8988T (cell line): Measurements from ENCODE around the gene NSG1.
"Not testable (repeated sequence)": the region's sequence is repeated elsewhere in the genome, so short reads cannot be mapped to it uniquely, and the experiment has no call there.

Experiments used
- DNase-seq: peaks from one replicate; pipeline ENCODE4 v3.0.0; 2011

Gene NSG1, protein sequence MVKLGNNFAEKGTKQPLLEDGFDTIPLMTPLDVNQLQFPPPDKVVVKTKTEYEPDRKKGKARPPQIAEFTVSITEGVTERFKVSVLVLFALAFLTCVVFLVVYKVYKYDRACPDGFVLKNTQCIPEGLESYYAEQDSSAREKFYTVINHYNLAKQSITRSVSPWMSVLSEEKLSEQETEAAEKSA

DNA sequence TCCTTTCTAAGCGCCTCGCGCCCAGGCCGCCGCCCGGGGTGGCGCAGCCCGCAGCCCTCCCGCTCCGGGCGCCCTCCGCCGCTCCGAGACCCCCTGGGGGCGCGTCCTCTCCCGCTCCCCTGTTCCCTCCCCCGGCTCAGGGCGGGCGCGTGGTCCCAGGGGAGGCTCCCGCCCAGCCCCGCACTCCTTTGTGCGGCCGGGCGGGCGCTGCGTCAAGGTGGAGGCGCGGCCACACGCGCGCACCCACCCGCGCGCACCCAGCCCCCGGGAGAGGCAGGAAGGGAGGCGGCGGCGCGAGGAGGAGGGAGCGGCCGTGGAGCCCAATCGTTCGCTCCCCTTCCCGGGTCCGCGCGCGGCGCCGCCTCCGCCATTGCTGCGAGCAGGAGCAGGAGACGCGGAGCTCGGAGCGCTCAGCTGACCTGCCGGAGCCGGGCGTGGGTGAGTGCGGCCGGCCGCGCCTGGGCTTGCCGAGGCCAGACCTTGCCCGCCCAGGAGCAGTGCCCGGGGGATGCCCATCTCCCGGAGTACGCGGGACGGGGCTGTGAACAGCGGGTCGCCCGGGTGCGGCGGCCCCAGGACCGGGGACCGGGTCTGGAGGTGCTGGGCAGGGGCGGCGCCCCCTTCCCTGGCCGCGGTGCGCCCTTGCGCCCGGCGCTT is at the start of gene NSG1:
Gene NSG1, plus strand, starts transcription at position 367 of the 657 bp plus-strand sequence. CDS start 528 bp downstream, outside the sequence.
- DNase-seq = peak; percentile 57

- DNase-seq = no peak
Observed at GRCh38 chr4:4338210-4339001, 48.5 kb upstream of the NSG1 start.

DNA sequence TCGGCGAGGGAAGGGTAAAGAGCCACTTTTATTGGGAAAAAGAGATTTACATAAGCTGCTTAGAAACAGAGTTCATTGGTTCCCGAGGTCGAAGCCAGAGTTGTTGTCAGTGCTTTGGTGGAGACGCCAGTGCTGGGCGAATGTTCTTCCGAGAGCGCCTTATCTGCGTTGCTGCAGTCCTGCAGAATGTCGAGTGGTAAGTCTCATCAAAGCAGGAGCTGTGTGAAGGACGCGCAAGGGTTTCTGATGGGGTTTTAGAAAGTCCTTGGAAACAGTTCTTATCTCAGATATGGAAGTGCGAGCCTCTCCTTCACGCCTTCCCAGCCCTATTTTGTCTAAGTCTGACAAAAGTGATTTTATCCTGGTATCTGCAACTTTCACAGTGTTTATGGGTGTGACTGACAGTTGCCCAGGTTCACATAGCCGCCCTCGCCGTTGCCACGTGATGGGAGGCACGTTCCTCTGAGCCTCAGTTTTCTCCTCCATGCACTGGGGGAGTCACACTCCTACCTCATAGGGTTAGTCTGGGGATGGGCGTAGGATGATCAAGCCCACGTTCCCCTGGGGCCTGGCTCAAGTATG is 47.3 kb upstream of the NSG1 start:
- DNase-seq = no peak

- no peak for DNase-seq
Observed at GRCh38 chr4:4341861-4342650, 44.8 kb upstream of the NSG1 start.

- DNase-seq = no peak
Observed at GRCh38 chr4:4343038-4343437, 43.9 kb upstream of the NSG1 start.

GRCh38 chr4:4344915-4345527 is 41.9 kb upstream of the NSG1 start:
- DNase-seq = no peak

GRCh38 chr4:4347585-4347984 is 39.3 kb upstream of the NSG1 start:
- no peak for DNase-seq

DNA sequence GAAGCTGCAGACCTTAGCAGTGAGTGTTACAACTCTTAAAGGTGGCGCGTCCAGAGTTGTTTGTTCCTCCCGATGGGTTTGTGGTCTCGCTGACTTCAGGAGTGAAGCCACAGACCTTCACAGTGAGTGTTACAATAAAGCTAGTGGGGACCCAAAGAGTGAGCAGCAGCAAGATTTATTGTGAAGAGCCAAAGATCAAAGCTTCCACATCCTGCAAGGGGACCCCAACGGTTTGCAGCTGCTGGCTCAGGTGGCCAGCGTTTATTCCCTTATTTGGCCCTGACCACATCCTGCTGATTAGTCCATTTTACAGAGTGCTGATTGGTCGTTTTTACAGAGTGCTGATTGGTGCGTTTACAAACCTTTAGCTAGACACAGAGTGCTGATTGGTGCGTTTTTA is 38.3 kb upstream of the NSG1 start:
- DNase-seq = not testable (repeated sequence)

DNA sequence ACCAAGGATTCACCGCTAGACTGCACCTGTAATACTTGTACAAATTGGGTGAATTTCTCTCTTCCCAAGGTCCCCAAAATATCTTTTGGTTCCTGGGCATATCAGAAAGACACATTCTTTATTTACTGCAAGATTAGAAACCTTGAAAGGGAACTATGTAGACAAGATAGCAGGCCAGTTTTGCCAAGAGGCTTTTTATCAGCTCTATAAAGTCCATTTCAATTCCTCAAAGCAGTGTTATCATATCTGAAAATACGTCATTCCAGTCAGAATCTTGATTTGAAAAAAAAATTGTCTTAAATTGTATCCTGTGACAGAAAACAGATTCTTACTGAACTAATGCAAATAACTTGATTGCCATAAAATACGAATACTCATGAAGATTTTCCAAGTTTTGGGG is 37.0 kb upstream of the NSG1 start:
- DNase-seq = no peak

- DNase-seq = no peak
Observed at GRCh38 chr4:4350909-4351308, 36.0 kb upstream of the NSG1 start.

GRCh38 chr4:4355302-4355701 is 31.6 kb upstream of the NSG1 start:
- no peak for DNase-seq

- no peak for DNase-seq
Observed at GRCh38 chr4:4356106-4357041, 30.5 kb upstream of the NSG1 start.

- no peak for DNase-seq
Observed at GRCh38 chr4:4358093-4358854, 28.6 kb upstream of the NSG1 start.

GRCh38 chr4:4361883-4362282 is 25.0 kb upstream of the NSG1 start:
- no peak for DNase-seq

- no peak for DNase-seq
Observed at GRCh38 chr4:4362991-4363697, 23.8 kb upstream of the NSG1 start.

GRCh38 chr4:4364061-4364460 is 22.8 kb upstream of the NSG1 start:
- DNase-seq = no peak

- DNase-seq = no peak
Observed at GRCh38 chr4:4364486-4365208, 22.3 kb upstream of the NSG1 start.

DNA sequence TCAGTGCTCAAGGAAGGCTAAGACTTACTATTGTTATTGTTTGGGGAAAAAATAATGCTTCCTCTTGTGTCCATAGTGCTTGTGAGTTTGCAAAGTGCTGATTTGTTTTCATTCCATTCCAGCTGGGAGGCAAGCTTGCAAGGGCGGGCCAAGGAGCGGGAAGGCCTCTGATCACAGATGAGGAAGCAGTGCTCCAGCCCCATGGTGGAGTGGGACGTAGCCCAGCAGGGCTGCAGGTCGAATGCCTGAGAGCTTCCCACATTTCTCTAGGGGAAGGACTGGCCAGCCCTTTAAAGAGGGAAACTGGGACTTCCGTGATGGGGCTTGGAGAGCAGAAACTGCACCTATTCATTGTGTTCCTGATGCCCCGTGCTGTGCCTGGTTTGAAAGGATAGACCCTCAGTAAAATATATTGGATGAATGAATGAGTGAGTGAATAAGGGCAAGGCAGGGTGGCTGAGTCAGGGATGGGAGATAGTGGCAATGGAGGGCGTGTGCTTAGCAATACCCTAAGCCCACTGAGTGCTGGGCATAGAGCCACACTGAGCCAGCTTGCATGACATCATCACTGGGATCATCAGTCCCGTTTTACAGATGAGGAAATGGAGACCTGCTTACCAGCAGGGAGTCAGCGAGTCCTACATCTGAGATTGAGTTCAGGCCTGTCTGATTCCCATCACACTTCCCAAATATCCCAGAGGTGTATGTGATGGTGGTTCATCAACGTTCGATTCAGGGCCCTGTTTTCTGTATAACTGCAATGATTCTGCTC is 17.9 kb upstream of the NSG1 start:
- no peak for DNase-seq
